GM10266 (cell line): ENCODE results near the gene HMCN2.

Experiments
- DNase-seq: peaks from one replicate; pipeline ENCODE4 v3.0.0; 2012; ENCODE audit errors: extremely low spot score
- TF ChIP-seq, protein P1 (sequence below): IDR thresholded peaks from 2 replicates; pipeline ENCODE4 v1.5.1; 2012; ENCODE audit warnings: mild to moderate bottlenecking, low read depth; ENCODE audit not compliant: control insufficient read depth, insufficient read depth; ENCODE audit errors: missing control alignments

The HMCN2 gene

DNA sequence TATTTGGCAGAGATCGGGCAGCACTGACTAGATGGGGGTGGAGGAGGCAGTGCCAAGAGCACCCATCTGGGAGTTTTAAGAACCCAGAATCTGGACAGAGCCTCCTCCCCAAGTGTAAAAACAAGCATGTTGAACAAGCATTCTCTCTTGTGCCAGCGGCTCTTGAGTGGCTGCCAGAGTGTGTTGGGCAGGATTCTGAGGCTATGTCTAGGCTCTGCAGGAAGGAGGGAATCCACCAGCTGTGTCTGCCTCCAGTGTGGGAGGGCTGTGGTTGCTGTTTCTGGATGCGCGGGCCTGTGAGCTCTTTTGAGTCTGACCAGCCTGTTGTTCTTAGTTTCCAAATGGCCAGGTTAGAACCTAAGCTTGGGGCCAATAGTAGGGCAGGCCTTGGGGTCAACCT, 39.8 kb downstream of the HMCN2 start:
- TF ChIP-seq, protein P1, sequence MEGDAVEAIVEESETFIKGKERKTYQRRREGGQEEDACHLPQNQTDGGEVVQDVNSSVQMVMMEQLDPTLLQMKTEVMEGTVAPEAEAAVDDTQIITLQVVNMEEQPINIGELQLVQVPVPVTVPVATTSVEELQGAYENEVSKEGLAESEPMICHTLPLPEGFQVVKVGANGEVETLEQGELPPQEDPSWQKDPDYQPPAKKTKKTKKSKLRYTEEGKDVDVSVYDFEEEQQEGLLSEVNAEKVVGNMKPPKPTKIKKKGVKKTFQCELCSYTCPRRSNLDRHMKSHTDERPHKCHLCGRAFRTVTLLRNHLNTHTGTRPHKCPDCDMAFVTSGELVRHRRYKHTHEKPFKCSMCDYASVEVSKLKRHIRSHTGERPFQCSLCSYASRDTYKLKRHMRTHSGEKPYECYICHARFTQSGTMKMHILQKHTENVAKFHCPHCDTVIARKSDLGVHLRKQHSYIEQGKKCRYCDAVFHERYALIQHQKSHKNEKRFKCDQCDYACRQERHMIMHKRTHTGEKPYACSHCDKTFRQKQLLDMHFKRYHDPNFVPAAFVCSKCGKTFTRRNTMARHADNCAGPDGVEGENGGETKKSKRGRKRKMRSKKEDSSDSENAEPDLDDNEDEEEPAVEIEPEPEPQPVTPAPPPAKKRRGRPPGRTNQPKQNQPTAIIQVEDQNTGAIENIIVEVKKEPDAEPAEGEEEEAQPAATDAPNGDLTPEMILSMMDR = no peak

DNA sequence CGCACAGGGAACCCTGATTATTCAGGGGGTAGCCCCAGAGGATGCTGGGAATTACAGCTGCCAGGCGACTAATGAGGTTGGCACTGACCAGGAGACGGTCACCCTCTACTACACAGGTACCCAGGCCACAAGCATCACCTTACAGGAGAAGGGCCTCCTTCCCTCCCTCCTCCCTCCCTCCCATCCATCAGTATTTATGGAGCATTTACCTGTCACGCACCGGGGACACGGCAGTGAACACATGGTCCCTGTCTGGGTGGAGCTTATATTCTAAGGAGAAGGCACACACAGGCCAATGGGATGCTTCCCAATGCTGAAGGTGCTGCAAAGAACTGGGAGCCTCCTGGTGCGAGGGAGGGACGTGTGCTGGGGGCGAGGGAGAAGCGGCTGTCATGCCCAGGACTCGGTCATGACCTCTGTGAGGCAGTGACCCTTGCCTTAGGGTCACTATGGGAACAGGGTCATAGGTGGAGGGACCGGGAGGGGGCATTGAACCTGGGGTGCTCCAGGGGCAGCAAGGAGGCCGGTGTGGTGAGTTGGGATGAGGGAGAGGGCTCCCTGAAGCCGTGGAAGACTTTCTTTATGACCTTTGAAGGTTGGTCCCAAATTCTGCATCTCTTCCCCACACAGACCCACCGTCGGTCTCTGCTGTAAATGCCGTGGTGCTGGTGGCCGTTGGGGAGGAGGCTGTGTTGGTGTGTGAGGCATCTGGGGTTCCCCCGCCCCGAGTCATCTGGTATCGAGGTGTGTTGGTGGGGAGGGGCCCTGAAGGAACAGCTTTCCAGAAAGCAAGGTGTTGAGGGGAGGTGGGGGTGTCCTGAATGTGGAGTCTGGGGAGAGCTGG, 41.5 kb downstream of the HMCN2 start:
- DNase-seq = no peak
- TF ChIP-seq, protein P1 = no peak

More for the DNA sequence above, 39.8 kb downstream of the HMCN2 start:
- DNase-seq = no peak

DNA sequence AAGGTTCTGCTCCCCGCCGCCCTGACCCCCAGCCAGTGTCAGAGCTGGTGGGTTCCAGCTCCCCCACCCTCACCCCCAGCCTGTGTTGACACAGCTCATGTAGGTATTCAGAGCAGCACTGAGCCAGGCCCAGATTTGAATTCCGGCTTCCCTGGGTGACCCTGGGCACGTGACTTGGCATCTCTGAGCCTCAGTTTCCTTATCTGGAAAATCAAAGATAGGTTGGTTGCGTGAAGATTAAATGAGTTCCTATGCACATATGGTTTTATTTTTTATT, 42.0 kb downstream of the HMCN2 start:
- TF ChIP-seq, protein P1 = no peak
- DNase-seq = no peak

DNA sequence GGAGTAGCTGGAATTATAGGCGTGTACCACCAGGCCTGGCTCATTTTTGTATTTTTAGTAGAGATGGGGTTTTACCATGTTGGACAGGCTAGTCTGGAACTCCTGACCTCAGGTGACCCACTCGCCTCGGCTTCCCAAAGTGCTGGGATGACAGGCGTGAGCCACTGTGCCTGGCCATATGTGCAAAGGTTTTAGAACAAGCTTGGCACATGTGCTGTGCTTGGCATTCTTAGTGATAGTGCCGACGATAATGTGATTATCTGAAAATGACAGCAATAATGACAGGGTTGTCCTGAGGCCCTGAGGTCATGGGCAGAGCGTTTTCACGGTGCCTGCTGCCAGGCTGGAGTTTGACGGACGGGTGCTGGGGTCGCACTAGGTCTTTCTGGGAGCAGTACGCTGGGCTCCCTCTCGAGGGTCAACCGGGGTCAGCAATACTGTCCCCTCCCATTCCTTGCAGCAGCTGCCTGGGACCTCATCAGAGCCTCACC, 42.6 kb downstream of the HMCN2 start:
- DNase-seq = no peak
- TF ChIP-seq, protein P1 = no peak

DNA sequence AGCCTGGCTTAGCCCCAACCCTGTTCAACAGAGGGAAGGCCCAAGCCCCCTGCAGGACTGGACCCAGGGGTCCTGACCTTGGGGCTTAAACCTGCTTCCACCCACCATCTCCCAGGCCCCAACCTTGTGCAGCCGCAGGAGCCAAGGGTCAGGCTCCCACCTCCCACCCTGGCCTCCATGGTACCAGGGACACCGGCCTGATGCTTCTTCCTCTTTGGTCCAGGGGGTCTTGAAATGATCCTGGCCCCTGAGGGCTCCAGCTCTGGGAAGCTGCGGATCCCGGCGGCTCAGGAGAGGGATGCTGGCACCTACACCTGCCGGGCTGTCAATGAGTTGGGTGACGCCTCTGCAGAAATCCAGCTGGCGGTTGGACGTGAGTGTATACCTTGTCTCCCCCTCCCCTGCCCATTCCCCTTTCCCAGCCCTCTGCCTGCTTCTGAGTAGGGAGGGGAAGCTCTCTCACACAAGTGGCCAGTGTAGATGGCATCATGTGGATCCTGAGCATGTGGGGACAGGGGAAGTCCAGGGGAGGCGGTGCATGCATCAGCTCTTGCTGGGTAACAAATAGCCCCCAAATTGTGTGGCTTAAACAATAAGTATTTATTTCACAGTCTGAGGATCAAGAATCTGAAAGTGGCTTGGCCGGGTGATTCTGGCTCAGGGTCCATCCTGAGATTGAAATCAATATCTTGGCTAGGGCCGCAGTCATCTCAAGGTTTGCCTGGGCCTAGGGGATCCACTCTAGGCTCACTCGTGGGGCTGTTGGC, 44.3 kb downstream of the HMCN2 start:
- DNase-seq = no peak
- TF ChIP-seq, protein P1 = no peak

DNA sequence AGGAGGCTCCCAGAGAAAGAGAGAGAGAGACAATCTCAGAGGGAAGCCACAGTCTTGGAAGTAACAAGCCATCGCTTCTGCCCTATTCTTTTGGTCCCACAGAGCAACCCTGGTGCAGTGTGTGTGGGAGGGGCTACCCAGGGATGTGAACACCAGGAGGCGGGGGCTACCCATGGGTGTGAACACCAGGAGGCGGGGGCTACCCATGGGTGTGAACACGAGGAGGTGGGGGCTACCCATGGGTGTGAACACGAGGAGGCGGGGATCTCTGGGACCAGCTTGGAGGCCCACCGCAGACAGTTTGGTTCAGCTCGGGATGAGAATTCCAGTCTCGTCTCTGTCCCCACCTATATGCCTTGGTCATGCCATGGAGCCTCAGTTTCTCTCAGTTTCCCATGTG, 44.9 kb downstream of the HMCN2 start:
- no peak for DNase-seq
- TF ChIP-seq, protein P1 = no peak

DNA sequence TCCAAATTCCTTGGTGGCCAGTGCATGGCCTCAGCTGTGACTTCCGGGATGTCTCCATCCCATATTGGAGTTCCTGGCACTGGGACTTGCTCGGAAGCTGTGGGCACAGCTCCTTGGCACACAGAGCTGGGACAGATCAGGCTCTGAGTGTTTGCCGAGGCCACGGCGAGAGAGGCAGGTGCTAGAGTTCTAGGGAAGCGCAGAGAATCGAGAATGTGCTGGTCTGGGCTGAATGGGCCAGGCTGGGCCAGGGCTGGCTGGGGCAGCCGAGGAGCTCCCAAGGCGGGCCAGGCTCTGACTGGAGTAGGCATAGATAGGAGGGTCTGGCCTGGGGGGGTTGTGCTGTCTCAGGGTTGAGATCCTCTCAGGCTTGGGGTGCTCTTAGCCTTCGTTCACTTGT, 45.4 kb downstream of the HMCN2 start:
- TF ChIP-seq, protein P1 = no peak
- no peak for DNase-seq
